Fibroblast of the aortic adventitia (primary cell): Measurements from ENCODE around the gene TLR1. TPM values are rescaled to one million over a fixed set of nuclear protein-coding genes. Genes with fewer than 3 reads are reported as not detected.

Experiments
- DNase-seq: peaks from one replicate; pipeline ENCODE4 v3.0.0-alpha.2; 2010; ENCODE audit warnings: low read depth
- H3K4me3 ChIP-seq: 2 replicates; pipeline ENCODE4 v1.5.1; 2011; ENCODE audit warnings: low read depth, mild to moderate bottlenecking, control low read depth, low read length, moderate library complexity
- CTCF ChIP-seq: IDR thresholded peaks from 2 replicates; pipeline ENCODE4 v1.5.1; 2011; ENCODE audit warnings: mild to moderate bottlenecking, low read length, control low read depth, inconsistent platforms; ENCODE audit not compliant: insufficient read depth
- total RNA-seq: library from RNA; depleted of rRNA; stranded (reverse); fragments of >200 nt; gene quantifications from 2 replicates; pipeline ENCODE4 v1.2.3, GENCODE V29; 2012; ENCODE audit warnings: low replicate concordance

Gene TLR1
- total RNA-seq, 1 donor: 3.2 TPM

- no peak for TF ChIP-seq CTCF
- H3K4me3 ChIP-seq: no peak overlapping the region
- DNase-seq: no peak
These were observed 17.1 kb upstream of the TLR1 start for GRCh38 chr4:38821739-38822138.

GRCh38 chr4:38820329-38821061 lies 15.9 kb upstream of the TLR1 start:
- no peak overlapping the region for H3K4me3 ChIP-seq
- TF ChIP-seq CTCF: no peak
- DNase-seq: no peak

GRCh38 chr4:38819569-38819968 lies 15.0 kb upstream of the TLR1 start:
- TF ChIP-seq CTCF: no peak
- H3K4me3 ChIP-seq: no peak overlapping the region
- no peak for DNase-seq

GRCh38 chr4:38818441-38818976 lies 13.9 kb upstream of the TLR1 start:
- TF ChIP-seq CTCF: no peak
- no peak for DNase-seq
- H3K4me3 ChIP-seq: no peak overlapping the region

- TF ChIP-seq CTCF: no peak
- DNase-seq: no peak
- H3K4me3 ChIP-seq: no peak overlapping the region
These were observed 11.5 kb upstream of the TLR1 start for GRCh38 chr4:38815885-38816782.

GRCh38 chr4:38814386-38814785 lies 9.8 kb upstream of the TLR1 start:
- DNase-seq: no peak
- no peak for TF ChIP-seq CTCF
- H3K4me3 ChIP-seq: no peak overlapping the region
